H1 (cell line): ENCODE data around the gene SYT6. TPM values are rescaled to one million over a fixed set of nuclear protein-coding genes. Genes with fewer than 3 reads are reported as not detected.

Experiments used
- BCL11A ChIP-seq, 2 experiments: IDR thresholded peaks; one replicate each; pipeline ENCODE4 v1.6.1; 2011; ENCODE audit warnings: low read depth in 2 of 2, low read length in 2 of 2, mild to moderate bottlenecking in 2 of 2
- FOSL1 ChIP-seq: IDR thresholded peaks from 2 replicates; pipeline ENCODE4 v1.6.1; 2011; ENCODE audit warnings: mild to moderate bottlenecking, low read depth, low read length, moderate library complexity; ENCODE audit not compliant: insufficient read depth
- KDM1A ChIP-seq: fragments of 200-600, 300-600 bp; sonication (generic); IDR thresholded peaks from 2 replicates; pipeline ENCODE4 v1.7.1; 2016; ENCODE audit warnings: mild to moderate bottlenecking, low read length, borderline replicate concordance
- SP1 ChIP-seq: IDR thresholded peaks from 2 replicates; pipeline ENCODE4 v1.6.1; 2011; ENCODE audit warnings: low read depth, low read length
- SP4 ChIP-seq: IDR thresholded peaks from 2 replicates; pipeline ENCODE4 v1.6.1; 2012; ENCODE audit warnings: low read length, inconsistent platforms
- polyA plus RNA-seq, 7 experiments: library from polyadenylated mRNA; depleted of rRNA in 3 of 7; stranded (reverse) in 5 of 7; unstranded in 2 of 7; fragments of >200 nt in 5 of 7; fragments of 200-250 nt in 2 of 7; gene quantifications; 1 replicate in 5 of 7; 2 replicates in 1 of 7; 4 replicates in 1 of 7; pipeline versions ENCODE4 v1.2.1 to v1.2.3, GENCODE V29; 2011 to 2013; ENCODE audit warnings: missing spikeins in 2 of 7, mixed read lengths in 2 of 7
- total RNA-seq: library from RNA; stranded (reverse); fragmentation: NEBNext Ultra II Directional; extraction: Animal tissue kit (Norgen Biotek cat#: 25700); gene quantifications from 2 replicates; pipeline ENCODE4 v1.2.1, GENCODE V29; 2021
- TF ChIP-seq, protein P1 (sequence below): fragments of 300-600 bp; sonication (generic); IDR thresholded peaks from 2 replicates; pipeline ENCODE4 v1.7.1; 2012; ENCODE audit warnings: low read length, moderate library complexity, mild to moderate bottlenecking, inconsistent platforms; ENCODE audit not compliant: insufficient replicate concordance
- TF ChIP-seq, protein P2 (sequence below): IDR thresholded peaks from 2 replicates; pipeline ENCODE4 v1.6.1; 2011; ENCODE audit warnings: low read depth, mild to moderate bottlenecking, low read length; ENCODE audit not compliant: insufficient read depth

SYT6 gene
- total and polyA plus RNA-seq, 2 of the 8 experiments (the other 6 are each of a cell fraction or from before 2014, with no cell fraction given), result 33.7 to 83.5 TPM

DNA sequence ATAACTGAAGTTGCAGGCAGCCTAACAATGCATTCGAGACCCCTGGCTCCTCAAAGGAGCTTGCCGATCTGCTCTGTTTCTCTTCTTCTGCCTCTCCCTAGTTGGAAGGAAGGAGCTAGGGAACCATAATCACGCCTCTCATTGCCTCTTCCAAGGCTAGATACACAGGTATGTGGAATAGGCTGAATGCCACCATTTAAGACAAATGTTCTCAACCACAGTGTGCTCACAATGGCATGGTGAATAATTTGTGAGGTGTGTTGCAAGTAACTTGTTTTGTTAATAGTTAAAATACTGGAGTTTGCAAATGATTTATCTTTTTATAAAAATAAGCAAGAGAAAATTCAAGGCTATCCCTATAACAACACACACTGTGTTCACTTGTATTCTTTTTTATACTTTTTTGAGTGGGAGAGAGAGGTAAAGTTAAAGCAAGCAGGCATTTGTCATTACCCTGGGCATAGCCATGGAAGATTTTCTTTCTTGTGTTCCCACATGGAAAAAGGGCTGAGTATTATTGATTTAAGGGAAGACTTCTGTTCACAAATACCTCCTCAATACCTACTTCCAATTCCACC, 45.4 kb upstream of the SYT6 start (continued):
- TF ChIP-seq, protein P1, sequence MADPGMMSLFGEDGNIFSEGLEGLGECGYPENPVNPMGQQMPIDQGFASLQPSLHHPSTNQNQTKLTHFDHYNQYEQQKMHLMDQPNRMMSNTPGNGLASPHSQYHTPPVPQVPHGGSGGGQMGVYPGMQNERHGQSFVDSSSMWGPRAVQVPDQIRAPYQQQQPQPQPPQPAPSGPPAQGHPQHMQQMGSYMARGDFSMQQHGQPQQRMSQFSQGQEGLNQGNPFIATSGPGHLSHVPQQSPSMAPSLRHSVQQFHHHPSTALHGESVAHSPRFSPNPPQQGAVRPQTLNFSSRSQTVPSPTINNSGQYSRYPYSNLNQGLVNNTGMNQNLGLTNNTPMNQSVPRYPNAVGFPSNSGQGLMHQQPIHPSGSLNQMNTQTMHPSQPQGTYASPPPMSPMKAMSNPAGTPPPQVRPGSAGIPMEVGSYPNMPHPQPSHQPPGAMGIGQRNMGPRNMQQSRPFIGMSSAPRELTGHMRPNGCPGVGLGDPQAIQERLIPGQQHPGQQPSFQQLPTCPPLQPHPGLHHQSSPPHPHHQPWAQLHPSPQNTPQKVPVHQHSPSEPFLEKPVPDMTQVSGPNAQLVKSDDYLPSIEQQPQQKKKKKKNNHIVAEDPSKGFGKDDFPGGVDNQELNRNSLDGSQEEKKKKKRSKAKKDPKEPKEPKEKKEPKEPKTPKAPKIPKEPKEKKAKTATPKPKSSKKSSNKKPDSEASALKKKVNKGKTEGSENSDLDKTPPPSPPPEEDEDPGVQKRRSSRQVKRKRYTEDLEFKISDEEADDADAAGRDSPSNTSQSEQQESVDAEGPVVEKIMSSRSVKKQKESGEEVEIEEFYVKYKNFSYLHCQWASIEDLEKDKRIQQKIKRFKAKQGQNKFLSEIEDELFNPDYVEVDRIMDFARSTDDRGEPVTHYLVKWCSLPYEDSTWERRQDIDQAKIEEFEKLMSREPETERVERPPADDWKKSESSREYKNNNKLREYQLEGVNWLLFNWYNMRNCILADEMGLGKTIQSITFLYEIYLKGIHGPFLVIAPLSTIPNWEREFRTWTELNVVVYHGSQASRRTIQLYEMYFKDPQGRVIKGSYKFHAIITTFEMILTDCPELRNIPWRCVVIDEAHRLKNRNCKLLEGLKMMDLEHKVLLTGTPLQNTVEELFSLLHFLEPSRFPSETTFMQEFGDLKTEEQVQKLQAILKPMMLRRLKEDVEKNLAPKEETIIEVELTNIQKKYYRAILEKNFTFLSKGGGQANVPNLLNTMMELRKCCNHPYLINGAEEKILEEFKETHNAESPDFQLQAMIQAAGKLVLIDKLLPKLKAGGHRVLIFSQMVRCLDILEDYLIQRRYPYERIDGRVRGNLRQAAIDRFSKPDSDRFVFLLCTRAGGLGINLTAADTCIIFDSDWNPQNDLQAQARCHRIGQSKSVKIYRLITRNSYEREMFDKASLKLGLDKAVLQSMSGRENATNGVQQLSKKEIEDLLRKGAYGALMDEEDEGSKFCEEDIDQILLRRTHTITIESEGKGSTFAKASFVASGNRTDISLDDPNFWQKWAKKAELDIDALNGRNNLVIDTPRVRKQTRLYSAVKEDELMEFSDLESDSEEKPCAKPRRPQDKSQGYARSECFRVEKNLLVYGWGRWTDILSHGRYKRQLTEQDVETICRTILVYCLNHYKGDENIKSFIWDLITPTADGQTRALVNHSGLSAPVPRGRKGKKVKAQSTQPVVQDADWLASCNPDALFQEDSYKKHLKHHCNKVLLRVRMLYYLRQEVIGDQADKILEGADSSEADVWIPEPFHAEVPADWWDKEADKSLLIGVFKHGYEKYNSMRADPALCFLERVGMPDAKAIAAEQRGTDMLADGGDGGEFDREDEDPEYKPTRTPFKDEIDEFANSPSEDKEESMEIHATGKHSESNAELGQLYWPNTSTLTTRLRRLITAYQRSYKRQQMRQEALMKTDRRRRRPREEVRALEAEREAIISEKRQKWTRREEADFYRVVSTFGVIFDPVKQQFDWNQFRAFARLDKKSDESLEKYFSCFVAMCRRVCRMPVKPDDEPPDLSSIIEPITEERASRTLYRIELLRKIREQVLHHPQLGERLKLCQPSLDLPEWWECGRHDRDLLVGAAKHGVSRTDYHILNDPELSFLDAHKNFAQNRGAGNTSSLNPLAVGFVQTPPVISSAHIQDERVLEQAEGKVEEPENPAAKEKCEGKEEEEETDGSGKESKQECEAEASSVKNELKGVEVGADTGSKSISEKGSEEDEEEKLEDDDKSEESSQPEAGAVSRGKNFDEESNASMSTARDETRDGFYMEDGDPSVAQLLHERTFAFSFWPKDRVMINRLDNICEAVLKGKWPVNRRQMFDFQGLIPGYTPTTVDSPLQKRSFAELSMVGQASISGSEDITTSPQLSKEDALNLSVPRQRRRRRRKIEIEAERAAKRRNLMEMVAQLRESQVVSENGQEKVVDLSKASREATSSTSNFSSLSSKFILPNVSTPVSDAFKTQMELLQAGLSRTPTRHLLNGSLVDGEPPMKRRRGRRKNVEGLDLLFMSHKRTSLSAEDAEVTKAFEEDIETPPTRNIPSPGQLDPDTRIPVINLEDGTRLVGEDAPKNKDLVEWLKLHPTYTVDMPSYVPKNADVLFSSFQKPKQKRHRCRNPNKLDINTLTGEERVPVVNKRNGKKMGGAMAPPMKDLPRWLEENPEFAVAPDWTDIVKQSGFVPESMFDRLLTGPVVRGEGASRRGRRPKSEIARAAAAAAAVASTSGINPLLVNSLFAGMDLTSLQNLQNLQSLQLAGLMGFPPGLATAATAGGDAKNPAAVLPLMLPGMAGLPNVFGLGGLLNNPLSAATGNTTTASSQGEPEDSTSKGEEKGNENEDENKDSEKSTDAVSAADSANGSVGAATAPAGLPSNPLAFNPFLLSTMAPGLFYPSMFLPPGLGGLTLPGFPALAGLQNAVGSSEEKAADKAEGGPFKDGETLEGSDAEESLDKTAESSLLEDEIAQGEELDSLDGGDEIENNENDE, result no peak
- TF ChIP-seq SP1, result no peak
- TF ChIP-seq FOSL1, result no peak
- TF ChIP-seq, protein P2, sequence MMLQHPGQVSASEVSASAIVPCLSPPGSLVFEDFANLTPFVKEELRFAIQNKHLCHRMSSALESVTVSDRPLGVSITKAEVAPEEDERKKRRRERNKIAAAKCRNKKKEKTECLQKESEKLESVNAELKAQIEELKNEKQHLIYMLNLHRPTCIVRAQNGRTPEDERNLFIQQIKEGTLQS, result no peak
- TF ChIP-seq BCL11A (IDR thresholded peaks at IDR 0.05; ENCODE audit: low read depth in 2 of 2, low read length in 2 of 2), result no peak
- no peak for TF ChIP-seq SP4
- TF ChIP-seq KDM1A, result no peak
- TF ChIP-seq, all 59 proteins: peak for 0
